ENCODE results near the gene IDE.
A peak's percentile ranks its signal among the peaks of the same experiment; 100 is the strongest.
"Not testable (repeated sequence)": the region's sequence is repeated elsewhere in the genome, so short reads cannot be mapped to it uniquely, and the experiment has no call there.

The IDE gene

DNA sequence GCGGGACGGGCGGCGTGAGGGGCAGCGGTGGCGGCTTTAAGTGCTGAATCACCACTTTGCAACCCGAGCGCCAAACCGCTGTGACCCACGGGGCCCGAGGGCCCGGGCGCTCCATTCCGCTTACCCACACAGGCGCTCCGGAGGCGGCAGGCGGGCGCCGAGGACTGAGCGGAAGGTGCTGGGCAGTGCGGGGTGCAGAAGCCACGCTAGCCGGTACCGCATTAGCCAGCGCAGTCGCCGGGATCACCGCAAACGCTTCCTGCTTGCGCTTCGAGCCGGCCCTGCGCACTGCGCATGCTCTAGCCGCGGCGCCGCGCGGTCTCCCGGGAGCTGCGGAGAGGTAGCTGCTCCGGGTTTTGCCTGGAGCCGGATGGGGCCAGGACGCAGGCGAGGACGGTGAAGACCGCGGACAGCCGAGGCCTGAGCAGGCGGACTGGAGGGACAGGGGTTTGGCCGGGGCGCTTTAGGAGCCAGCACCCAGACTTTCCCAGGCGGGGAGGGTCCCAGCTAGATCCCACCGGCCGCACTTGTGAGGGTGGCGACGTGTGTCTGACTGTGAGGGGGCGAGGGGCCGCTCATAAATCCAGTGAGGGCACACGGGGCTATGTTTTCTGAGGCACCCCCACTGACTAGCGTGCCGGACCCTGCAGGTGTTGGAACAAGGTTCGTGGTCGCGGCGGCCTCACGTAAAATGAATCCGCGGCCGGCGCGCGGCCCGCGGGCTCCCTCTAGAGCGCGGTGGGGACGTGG lies at the start of gene IDE:
IDE (minus strand) TSS at position 296 of the 750 bp plus-strand sequence; CDS start at position 222, 74 bp downstream.
- DNase-seq: peak; percentile 93

DNA sequence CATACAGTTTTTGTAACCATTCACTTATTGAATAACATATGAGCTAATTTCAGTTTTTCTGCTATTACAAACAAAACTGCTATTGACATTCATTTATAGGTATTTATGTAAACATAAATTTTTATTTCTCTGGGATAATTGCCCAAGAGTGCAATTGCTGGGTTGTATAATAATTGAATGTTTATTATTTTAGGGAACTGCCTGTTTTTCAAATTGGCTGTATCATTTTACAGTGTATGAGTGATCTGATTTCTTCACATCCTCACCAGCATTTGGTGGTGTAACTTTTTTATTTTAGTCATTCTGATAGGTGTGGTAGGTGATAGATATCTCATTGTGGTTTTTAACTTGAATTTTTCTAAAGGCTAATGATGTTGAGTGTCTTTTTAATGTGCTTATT lies 45.5 kb upstream of the IDE start:
- no peak for DNase-seq

DNA sequence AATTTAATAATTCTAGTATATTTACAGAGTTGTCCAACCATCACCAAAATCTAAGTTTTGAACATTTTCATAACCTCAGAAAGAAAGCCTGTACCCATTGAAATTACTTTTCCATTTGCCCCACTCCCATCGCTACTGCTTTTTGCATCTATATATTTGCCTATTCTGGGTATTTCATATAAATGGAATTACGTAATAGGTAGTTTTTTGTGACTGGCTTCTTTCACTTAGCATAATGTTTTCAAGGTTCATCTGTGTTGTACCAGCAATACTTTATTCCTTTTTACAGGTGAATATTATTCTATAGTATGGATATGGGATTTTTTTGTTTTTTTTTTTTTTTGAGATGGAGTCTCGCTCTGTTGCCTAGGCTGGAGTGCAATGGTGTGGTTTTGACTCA lies 41.6 kb upstream of the IDE start:
- DNase-seq: no peak

DNA sequence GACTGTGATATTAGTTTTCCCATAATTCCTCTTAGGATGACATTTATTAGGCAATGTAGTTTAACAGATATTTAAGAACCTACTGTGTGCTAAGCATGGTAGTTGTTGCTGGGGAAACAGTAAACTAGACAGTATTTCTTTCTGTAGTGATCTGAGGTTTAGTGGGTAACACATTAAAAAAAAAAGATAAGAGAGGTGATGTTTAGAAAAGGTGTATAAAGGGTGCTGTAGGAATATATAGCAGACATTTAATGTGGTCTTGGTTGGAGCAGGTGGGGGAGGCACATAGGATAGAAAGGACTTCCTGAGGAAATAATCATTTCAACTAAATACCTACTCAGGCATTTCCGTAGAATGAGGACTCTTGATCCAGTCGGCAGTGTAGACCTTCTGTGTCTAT lies 30.9 kb upstream of the IDE start:
- DNase-seq: no peak

DNA sequence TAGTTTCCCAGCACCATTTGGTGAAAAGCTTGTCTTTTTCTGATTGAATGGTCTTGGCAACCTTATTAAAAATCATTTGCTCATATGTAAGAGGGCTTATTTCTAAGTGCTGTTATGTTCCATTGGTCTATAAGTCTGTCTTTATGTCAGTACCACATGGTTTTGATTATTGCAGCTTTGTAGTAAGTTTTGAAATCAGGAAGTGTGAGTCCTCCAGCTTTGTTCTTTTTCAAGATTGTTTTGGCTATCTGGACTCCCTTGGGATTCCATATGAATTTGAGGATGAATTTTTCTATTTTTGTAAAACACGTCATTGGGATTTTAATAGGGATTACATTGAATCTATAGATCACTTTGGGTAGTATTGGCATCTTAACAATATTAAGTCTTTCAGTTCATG lies 24.4 kb upstream of the IDE start:
- no peak for DNase-seq

DNA sequence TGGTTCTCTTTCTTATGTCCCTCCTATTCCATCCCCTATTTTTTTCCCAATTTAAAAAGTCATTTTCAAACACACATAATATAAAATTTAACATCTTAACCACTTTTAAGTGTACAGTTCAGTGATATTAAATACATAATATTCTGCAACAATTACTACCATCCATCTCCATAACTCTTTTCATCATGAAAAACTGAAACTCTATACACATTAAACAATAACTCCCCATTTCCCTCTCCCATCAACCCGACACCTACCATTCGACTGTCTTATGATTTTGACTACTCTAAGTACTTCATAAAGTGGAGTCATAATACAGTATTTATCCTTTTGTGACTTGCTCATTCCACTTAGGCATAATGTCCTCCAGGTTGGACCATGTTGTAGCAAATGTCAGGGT lies 21.6 kb upstream of the IDE start:
- DNase-seq: no peak

DNA sequence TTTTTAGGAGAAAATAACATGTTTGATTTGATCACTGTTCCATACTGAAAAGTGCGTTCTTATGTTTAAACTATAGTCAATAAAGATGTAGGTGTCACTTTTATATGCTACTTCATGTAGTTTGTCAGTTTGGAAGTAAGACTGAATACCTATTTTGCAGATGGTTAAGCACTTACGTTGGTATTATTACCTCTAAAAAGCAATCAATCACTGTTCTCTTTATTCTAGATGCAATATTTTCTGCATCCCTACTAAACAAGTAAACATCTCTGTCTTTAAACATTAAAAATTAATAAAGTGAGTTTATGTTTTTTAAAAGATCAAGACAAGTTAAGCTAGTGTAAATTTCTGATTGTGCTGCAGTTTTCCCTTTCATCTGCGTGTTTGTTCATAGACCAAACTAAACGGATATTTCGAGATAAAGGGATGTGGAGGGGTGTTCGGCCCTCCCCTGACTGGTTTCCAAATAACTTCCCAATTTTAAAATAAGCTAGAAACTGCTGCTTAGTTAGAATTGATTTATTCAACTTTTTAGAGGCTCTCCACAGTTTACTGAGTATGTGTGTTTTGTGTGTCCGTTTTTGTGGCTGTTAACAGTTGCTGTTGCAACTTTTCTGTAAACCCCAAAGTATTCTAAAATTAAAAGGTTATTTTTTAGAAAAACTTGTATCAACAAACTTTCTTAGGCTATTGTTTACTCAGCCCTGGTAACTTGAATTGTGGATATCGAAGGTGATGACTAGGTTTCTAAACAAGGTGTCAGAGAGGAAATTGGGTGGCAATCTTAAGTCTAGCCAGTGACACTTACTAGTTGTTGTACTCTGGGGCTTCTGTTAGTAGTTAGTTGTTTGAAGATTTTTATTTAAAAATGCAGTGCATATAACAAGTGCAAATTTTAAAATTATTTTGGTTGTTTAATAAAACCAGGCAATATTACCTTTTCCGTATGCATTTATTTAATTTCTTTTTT lies 20.0 kb upstream of the IDE start:
- no peak for DNase-seq

DNA sequence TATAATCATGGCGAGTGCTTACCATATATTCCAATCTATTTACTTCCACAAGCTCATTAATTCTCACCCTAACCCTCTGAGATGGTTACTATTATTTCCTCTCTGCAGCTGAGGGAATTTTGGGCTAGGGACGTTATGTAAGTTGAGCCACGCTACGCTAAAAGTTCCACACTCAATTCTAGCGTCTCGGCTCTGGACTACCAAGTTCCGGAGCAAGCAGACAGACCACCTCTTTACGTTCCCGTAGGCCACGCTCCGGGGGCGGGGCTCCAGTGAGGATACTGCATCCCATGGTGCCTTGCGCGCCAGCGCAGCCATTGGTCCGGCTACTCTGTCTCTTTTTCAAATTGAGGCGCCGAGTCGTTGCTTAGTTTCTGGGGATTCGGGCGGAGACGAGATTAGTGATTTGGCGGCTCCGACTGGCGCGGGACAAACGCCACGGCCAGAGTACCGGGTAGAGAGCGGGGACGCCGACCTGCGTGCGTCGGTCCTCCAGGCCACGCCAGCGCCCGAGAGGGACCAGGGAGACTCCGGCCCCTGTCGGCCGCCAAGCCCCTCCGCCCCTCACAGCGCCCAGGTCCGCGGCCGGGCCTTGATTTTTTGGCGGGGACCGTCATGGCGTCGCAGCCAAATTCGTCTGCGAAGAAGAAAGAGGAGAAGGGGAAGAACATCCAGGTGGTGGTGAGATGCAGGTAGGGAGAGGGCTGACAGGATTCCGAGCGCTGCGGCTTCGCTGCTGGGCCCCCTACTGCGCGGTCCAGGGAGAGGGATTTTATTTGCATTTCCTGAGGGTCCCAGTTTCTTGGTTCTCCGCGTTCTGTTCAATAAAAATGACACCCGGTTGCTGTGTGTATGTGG lies 19.1 kb upstream of the IDE start, which contains the start of gene KIF11:
KIF11 (plus strand) TSS at position 370 of the 858 bp plus-strand sequence; CDS start at position 616, 246 bp downstream.
- DNase-seq: peak; percentile 97

DNA sequence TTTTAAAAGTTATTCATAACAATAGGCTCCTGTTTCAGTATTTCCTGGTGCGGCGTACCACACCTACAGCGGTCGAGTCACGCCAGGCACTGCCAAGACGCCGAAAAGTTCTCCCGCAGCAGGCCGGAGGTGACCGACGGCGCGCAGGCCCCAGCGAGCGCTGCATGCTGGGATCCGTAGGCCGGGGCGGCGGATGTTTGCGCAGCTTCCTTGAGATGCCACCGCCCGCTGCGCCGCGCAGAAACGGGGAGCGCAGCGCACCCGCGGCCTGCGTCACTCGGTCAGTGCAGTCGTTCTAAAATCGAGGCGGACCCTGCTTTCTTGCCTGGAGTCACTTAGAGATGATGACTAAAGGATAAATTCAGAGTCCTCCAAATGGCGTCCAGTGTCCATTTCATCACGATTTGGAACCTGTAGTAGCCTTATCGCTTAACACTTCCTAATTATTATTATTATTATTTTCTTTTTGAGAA lies 17.7 kb upstream of the IDE start:
- peak; percentile 93 for DNase-seq

DNA sequence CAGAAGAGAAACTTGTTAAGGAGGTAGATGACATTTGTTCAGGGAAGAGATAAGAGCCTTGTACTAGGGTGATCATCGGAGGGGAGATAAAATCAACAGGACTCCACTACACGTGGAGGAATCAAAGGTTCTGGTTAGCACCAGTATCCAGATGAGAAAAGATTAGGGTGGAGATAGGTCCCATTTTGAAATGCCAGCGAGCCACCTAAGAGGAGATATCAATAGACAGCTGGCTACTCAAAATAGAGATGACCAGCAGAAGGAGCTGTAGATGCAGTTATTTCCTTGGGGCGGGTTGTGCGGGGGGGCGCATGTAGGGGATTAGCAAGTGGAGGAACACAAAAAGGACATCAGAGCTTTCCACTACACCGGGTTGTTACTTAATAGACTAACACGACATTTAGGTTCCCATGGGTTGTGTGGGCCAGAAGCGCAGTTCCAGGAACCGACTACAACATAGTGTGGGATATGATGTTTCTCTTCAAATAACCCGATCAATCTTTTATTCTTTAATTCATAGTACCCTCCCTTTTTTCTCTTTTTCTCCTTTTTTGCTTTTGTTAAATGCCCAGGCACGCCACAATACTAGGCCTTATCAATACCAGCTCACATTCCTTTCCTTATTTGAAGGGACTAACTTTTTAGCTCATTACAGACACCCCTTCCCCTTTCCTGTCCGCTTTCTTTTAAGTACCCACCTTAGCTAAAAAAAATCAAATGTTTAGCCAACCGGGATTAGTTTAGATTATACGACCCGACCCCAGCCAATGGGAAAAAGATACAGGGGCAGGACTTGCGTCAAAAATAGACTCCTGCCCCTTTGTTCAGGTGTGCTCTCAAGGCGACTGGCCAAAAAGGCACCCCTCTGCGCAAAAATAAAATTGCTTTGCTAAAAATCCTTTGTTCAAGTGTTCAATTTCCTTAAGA lies 17.0 kb upstream of the IDE start:
- no peak for DNase-seq

DNA sequence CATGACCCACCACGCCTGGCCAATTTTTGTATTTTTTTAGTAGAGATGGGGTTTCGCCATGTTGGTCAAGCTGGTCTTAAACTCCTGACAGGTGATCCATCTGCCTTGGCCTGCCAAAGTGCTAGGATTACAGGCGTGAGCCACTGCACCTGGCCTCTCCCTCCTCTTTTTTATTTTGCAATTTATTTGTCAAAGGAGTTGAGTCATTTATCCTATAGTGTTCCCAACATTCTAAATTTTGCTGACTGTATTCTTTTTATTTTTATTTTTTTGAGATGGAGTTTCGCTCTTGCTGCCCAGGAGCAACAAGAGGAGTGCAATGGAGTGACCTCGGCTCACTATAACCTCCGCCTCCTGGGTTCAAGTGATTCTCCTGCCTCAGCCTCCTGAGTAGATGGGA lies 8.5 kb upstream of the IDE start:
- not testable (repeated sequence) for DNase-seq

DNA sequence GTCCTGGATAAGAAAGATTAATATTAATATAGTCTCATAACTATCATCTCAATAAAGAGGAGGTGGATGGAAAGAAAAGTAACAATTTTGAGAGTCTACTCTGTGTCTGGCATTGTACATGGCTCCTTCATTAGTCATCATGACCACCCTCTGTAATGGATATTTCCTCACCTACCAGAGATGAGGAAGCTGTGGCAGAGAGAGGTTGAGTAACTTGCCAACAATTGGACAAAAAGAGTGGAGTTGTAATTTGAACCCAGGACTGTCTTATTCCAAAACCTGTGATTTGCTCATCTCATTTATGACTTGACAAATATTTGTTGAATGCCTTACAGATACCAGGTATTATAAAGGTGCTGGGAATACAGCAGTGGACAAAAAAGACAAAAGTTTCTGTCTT lies 2.1 kb upstream of the IDE start:
- DNase-seq: no peak

DNA sequence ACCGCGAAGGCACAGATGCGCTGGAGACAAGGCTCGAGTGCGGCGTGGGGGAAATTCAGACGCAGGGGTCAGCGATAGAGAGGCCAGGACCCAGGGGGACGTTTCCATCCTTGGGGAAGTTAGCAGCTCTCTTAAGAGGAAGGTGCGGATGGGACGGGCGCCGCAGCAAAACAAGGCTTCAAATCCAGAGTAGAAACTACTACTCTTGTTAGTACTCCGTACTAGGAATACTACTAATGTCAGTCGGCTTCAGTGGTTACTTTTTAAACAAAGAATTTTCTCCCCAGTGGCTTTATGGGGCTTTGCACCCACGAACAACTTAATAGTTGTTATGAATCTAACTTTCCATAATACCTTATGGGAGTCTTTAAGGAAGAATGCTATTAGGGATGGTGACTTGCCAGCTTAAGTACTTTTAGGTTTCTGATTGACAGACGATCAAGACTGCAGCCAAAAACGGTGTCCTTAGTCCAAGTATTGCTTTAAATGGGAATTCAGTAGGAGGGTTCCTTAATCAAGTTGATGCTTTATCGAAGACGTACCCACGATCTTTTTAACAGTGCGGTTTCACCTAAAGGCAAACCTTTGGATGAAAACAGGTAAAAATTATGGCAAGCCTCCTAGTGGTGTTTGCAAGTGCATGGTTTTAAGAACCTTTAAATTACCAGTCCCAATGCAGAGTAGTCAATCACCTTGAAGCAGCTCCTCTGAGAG lies 812 bp upstream of the IDE start:
- no peak for DNase-seq

DNA sequence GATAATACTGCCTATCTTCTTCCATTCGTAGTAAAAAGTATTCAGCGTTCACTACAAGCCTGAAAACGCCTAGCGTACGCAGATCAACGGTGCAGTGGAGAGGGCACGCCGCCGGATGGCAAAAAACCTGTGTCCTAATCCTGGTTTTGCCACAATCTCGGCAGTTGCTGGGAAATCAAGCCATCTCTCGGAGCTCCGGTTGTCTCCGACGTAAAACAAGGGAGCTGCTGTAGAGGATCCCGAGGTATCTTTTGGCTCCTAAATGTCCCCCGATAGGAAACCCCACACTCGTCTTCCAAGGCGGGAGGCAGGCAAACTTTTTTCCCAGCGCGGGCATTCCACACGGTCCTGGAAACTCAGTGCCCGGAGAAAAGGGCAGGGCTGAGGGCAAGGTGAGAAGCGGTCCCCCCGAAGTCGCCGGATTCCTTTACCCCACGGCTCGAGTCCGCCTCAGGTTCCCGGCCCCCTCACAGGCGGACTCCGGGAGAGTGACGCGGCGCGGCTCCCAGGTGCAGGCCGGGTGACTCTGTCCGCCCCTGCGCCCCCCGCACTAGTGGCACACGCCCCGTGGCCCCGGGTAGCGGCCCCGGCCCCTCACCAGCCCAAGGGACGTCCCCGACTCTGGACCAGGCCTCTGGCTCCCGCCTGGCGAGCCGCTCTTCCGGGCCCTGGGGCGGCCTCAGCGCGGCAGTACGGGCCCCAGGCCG lies 649 bp downstream of the IDE start:
- DNase-seq: peak; percentile 78

DNA sequence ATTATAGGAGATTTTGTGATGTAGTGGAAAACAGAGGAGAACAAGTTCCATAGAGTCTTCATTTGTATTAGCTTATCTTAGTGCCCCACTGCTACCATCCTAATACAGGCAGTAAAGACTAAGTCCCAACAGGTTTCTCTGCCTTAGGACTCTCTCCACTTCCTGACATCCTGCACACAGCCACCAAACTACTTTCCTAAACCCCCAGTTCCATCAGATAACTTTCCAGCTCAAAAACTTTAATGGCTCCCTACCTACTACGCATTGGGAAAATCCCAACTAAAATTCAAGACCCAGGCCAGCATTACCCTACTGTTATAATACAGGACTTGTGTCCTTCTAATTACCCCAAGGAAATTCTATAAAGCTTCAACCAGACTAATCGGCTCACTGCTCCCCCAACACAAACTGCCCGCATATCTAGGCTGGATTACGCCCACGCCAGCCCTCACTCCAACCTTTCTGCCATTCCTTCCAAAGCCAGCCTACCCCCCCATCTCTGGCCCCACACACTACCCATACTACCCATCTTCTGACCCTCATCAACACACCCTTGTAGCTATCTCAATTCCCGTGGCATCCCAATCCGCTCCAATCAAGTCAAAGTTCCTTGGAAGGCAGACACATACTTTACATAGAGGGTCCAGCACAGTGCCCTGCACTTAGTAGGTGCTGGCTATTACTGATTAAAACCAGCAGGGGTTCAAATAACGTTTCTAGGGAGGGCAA lies 1.4 kb downstream of the IDE start:
- no peak for DNase-seq

DNA sequence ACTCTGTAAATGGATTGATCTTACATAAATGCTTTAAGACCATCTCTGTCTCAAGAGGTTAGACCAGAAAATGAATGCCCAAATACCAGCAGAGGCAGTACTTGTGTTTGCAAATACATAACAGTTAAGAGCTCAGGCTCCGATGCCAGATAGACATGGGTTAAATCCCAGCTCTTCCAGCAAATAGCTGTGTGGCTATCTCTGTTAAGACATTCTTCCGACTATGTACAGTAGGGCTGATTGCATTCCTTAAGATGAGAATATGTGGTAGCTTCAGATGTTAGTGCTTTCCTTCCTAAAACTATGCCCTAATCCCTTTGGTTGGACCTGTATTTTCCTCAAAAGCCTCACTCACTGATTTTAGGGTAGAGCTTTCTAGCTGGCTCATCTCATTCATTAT lies 2.2 kb downstream of the IDE start:
- no peak for DNase-seq

DNA sequence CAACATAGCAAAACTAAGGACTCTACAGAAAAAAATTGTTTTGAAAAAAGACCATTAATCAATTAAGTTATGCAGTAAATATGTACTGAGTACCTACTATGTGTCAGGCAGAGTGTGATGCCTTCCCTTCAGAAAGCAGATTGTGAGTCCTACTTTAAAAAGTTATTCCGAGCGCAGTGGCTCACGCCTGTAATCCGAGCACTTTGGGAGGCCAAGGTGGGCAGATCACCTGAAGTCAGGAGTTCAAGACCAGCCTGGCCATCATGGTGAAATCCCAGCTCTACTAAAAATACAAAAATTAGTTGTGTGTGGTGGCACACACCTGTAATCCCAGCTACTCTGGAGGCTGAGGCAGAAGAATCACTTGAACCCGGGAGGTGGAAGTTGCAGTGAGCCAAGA lies 4.2 kb downstream of the IDE start:
- not testable (repeated sequence) for DNase-seq

DNA sequence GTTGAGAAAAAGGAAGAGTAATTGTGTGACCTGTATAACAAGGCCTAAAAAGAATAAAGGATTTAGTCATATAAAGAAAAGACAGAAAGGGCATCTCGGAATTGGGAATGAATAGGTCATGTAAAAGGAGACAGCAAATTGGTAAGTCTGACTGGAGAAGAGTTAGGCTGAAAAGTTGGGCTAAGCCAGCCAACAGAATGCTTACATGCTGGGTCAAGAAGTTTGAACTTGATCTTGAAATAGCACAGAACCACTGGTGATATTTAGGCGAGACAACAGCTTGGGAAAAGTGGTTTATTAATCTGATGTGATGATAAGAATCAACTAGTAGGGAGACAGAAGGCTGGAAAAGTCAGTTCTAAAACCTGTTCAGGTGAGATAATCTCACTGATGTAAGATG lies 4.8 kb downstream of the IDE start:
- no peak for DNase-seq

DNA sequence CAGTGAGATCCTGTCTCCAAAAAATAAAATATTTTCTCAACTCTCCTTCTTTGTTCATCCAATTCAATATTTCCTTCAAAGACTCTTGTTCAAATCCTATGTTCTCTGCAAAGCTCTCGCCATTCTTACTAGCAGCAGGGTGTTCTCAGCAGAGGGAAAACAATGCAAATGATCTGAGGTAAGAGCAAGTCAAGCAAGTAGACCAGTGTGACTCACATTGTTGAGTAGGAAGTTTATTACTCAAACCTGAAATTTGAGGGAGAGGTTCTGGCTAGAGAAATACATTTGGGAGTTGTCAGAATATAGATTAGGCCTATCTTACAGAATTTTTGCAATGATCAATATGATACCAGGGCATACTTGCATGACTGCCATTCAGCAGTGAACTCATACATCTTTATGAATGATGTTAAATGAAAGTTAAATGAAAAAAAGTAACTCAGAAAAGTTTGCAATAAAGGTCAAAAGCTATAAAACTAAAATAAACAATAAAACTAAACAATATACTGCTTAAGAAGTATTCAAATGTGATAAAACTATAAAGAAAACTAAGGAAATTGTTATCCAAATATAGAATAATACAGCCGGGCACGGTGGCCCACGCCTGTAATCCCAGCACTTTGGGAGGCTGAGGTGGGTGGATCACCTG lies 5.8 kb downstream of the IDE start:
- no peak for DNase-seq

Measured in activated CD8-positive, alpha-beta memory T cell treated with anti-CD3 and anti-CD28 coated beads, Interleukin-2, amount 50 U/mL, for 48 hours (primary cell).